H1 (cell line): ENCODE data around the gene CXCL5. TPM values are rescaled to one million over a fixed set of nuclear protein-coding genes. Genes with fewer than 3 reads are reported as not detected.

ENCODE experiments used
- CTCF ChIA-PET: fragments of 300-600 bp; sonication (Branson Sonifier 250); formaldehyde crosslinking; loops from one replicate; lab custom pipeline; 2021; ENCODE audit not compliant: partially characterized antibody; lab: Charles Lee
- POLR2A ChIA-PET: fragments of 300-600 bp; sonication (Branson Sonifier 250); formaldehyde crosslinking; loops from one replicate; lab custom pipeline; 2021; ENCODE audit warnings: inconsistent platforms; ENCODE audit not compliant: partially characterized antibody; lab: Charles Lee
- DNase-seq, 2 experiments: peaks; one replicate each; pipeline versions ENCODE4 v3.0.0 to v3.0.0-alpha.2; 2010 to 2022; ENCODE audit warnings: low spot score in 2 of 2, low read depth in 1 of 2, mixed read lengths in 1 of 2
- FAIRE-seq: peaks from 2 replicates; lab custom pipeline; 2011; peaks lifted over from hg19 to GRCh38; lab: Jason Lieb, UNC
- H2AFZ ChIP-seq: 2 replicates; pipeline ENCODE4 v1.8.1; 2012; ENCODE audit warnings: low read length, inconsistent platforms
- H2AK5ac ChIP-seq: 2 replicates; pipeline ENCODE4 v1.6.1; 2013; ENCODE audit warnings: low read depth, low read length
- H2BK120ac ChIP-seq: replicated peaks from 2 replicates; pipeline ENCODE3; 2013; ENCODE audit warnings: low read depth, low read length, inconsistent platforms
- H2BK12ac ChIP-seq: 2 replicates; pipeline ENCODE4 v1.6.1; 2013; ENCODE audit warnings: low read depth, low read length
- H2BK15ac ChIP-seq: 2 replicates; pipeline ENCODE4 v1.6.1; 2013; ENCODE audit warnings: low read length
- H2BK20ac ChIP-seq: 2 replicates; pipeline ENCODE4 v1.6.1; 2013; ENCODE audit warnings: low read length
- H2BK5ac ChIP-seq: 2 replicates; pipeline ENCODE4 v1.6.1; 2013; ENCODE audit warnings: low read depth, low read length
- H3K14ac ChIP-seq: 2 replicates; pipeline ENCODE4 v1.6.1; 2013; ENCODE audit warnings: inconsistent platforms; ENCODE audit not compliant: insufficient read length
- H3K18ac ChIP-seq: 2 replicates; pipeline ENCODE4 v1.6.1; 2013; ENCODE audit warnings: low read length; ENCODE audit errors: extremely low read depth
- H3K23ac ChIP-seq: 2 replicates; pipeline ENCODE4 v1.6.1; 2013; ENCODE audit warnings: inconsistent platforms; ENCODE audit not compliant: insufficient read length
- H3K23me2 ChIP-seq: 2 replicates; pipeline ENCODE4 v1.6.1; 2013; ENCODE audit warnings: low read depth, low read length
- H3K27ac ChIP-seq: 2 replicates; pipeline ENCODE4 v1.6.1; 2011; ENCODE audit warnings: low read depth, low read length, inconsistent platforms
- H3K27me3 ChIP-seq, 4 experiments: replicated peaks in 1 of 4; 1 replicate in 1 of 4; 2 replicates in 3 of 4; pipeline versions ENCODE4 v1.6.1 to v1.8.1; 2011 to 2013; ENCODE audit warnings: low read length in 3 of 4, mild to moderate bottlenecking in 3 of 4, inconsistent platforms in 2 of 4, mixed read lengths in 2 of 4, moderate library complexity in 1 of 4; ENCODE audit not compliant: control insufficient read depth in 3 of 4, insufficient read depth in 3 of 4; ENCODE audit errors: extremely low read depth in 1 of 4
- H3K36me3 ChIP-seq, 4 experiments: 2 replicates each; pipeline versions ENCODE4 v1.6.1 to v1.8.1; 2011 to 2013; ENCODE audit warnings: mild to moderate bottlenecking in 4 of 4, low read length in 3 of 4, moderate library complexity in 2 of 4, control low read depth in 1 of 4, inconsistent platforms in 1 of 4; ENCODE audit not compliant: insufficient read depth in 4 of 4, control insufficient read depth in 2 of 4
- H3K4ac ChIP-seq: replicated peaks from 2 replicates; pipeline ENCODE3; 2013; ENCODE audit warnings: low read length, low read depth, mixed read lengths, inconsistent platforms; ENCODE audit not compliant: insufficient read length
- H3K4me1 ChIP-seq, 4 experiments: replicated peaks in 1 of 4; 1 replicate in 1 of 4; 2 replicates in 3 of 4; pipeline versions ENCODE4 v1.6.1 to v1.8.1; 2011 to 2013; ENCODE audit warnings: low read length in 3 of 4, inconsistent platforms in 2 of 4, mixed read lengths in 1 of 4; ENCODE audit not compliant: insufficient read depth in 4 of 4, control insufficient read depth in 3 of 4
- H3K4me2 ChIP-seq, 2 experiments: 2 replicates each; pipeline versions ENCODE4 v1.6.1 to v1.8.1; 2011 to 2013; ENCODE audit warnings: low read depth in 2 of 2, low read length in 2 of 2, control low read depth in 1 of 2, inconsistent platforms in 1 of 2, mild to moderate bottlenecking in 1 of 2; ENCODE audit not compliant: insufficient read depth in 1 of 2
- H3K4me3 ChIP-seq, 4 experiments: fragments of 200-600, 300-600 bp in 1 of 4; sonication (generic), shearing (Covaris generic), sonication (Bioruptor Twin) in 1 of 4; 2 replicates each; pipeline versions ENCODE4 v1.5.1 to v1.8.1; 2011 to 2016; ENCODE audit warnings: low read length in 4 of 4, low read depth in 3 of 4, control low read depth in 2 of 4, inconsistent platforms in 2 of 4, mild to moderate bottlenecking in 2 of 4, mixed read lengths in 1 of 4, moderate library complexity in 1 of 4; ENCODE audit not compliant: insufficient read depth in 2 of 4; ENCODE audit errors: extremely low read depth in 1 of 4
- H3K56ac ChIP-seq: replicated peaks from 2 replicates; pipeline ENCODE3; 2013; ENCODE audit warnings: low read depth, mild to moderate bottlenecking, mixed read lengths, low read length, inconsistent platforms; ENCODE audit not compliant: insufficient read length
- H3K79me1 ChIP-seq: 2 replicates; pipeline ENCODE4 v1.6.1; 2013; ENCODE audit warnings: low read depth, low read length, control low read depth
- H3K79me2 ChIP-seq, 2 experiments: 2 replicates each; pipeline versions ENCODE4 v1.6.1 to v1.8.1; 2012 to 2013; ENCODE audit warnings: low read length in 2 of 2, mild to moderate bottlenecking in 2 of 2, inconsistent platforms in 1 of 2; ENCODE audit not compliant: insufficient read depth in 2 of 2, control insufficient read depth in 1 of 2
- H3K9ac ChIP-seq, 4 experiments: replicated peaks in 1 of 4; 1 replicate in 1 of 4; 2 replicates in 3 of 4; pipeline versions ENCODE4 v1.6.1 to v1.8.1; 2011 to 2013; ENCODE audit warnings: low read depth in 3 of 4, low read length in 3 of 4, control low read depth in 2 of 4, mild to moderate bottlenecking in 2 of 4, moderate library complexity in 2 of 4, inconsistent platforms in 1 of 4; ENCODE audit errors: extremely low read depth in 1 of 4
- H3K9me3 ChIP-seq, 2 experiments: 2 replicates each; pipeline versions ENCODE4 v1.6.1 to v1.8.1; 2012 to 2013; ENCODE audit warnings: mild to moderate bottlenecking in 2 of 2, moderate library complexity in 2 of 2, control low read depth in 1 of 2, inconsistent platforms in 1 of 2, low read depth in 1 of 2, low read length in 1 of 2, mixed read lengths in 1 of 2; ENCODE audit not compliant: insufficient read depth in 2 of 2
- H4K20me1 ChIP-seq, 2 experiments: replicated peaks in 1 of 2; 2 replicates each; pipeline versions ENCODE3 to v1.8.1; 2011 to 2013; ENCODE audit warnings: inconsistent platforms in 2 of 2, low read length in 2 of 2, mild to moderate bottlenecking in 1 of 2; ENCODE audit not compliant: insufficient read depth in 2 of 2, control insufficient read depth in 1 of 2
- H4K5ac ChIP-seq: 2 replicates; pipeline ENCODE4 v1.6.1; 2013; ENCODE audit warnings: low read length, low read depth, mixed read lengths, inconsistent platforms; ENCODE audit not compliant: insufficient read length
- H4K8ac ChIP-seq: 2 replicates; pipeline ENCODE4 v1.8.0; 2013; ENCODE audit warnings: mild to moderate bottlenecking, moderate library complexity, low read length, inconsistent platforms; ENCODE audit not compliant: insufficient read depth; ENCODE audit errors: extremely low read depth
- H4K91ac ChIP-seq: replicated peaks from 2 replicates; pipeline ENCODE3; 2013; ENCODE audit warnings: low read length, mixed read lengths, inconsistent platforms; ENCODE audit not compliant: insufficient read length
- ASH2L ChIP-seq: fragments of 200-600, 300-600 bp; sonication (generic); IDR thresholded peaks from one replicate; pipeline ENCODE4 v1.7.1; 2017; ENCODE audit warnings: low read length
- CBX8 ChIP-seq: fragments of 300-800, 300-1000 bp; sonication (generic); IDR thresholded peaks from 2 replicates; pipeline ENCODE4 v1.7.1; 2016; ENCODE audit warnings: low read depth, low read length, borderline replicate concordance
- CEBPB ChIP-seq: IDR thresholded peaks from 2 replicates; pipeline ENCODE4 v1.6.1; 2012; ENCODE audit warnings: low read depth, low read length
- CHD1 ChIP-seq: IDR thresholded peaks from 2 replicates; pipeline ENCODE4 v1.6.1; 2012; ENCODE audit warnings: low read depth, low read length, improper control_type of control experiment
- EGR1 ChIP-seq: IDR thresholded peaks from 2 replicates; pipeline ENCODE4 v1.6.1; 2011; ENCODE audit warnings: low read depth, low read length, borderline replicate concordance
- FOSL1 ChIP-seq: IDR thresholded peaks from 2 replicates; pipeline ENCODE4 v1.6.1; 2011; ENCODE audit warnings: mild to moderate bottlenecking, low read depth, low read length, moderate library complexity; ENCODE audit not compliant: insufficient read depth
- GABPA ChIP-seq: IDR thresholded peaks from 2 replicates; pipeline ENCODE4 v1.6.1; 2011; ENCODE audit warnings: mild to moderate bottlenecking, low read length, moderate library complexity, borderline replicate concordance; ENCODE audit not compliant: insufficient read depth
- HDAC2 ChIP-seq, 2 experiments: fragments of 300-600 bp in 1 of 2; sonication (generic) in 1 of 2; IDR thresholded peaks; 2 replicates each; pipeline ENCODE4 v1.6.1; 2011 to 2012; ENCODE audit warnings: low read depth in 2 of 2, low read length in 2 of 2, mild to moderate bottlenecking in 2 of 2, moderate library complexity in 2 of 2, borderline replicate concordance in 1 of 2, inconsistent platforms in 1 of 2
- KDM4A ChIP-seq: IDR thresholded peaks from one replicate; pipeline ENCODE4 v1.7.1; 2012; ENCODE audit warnings: low read depth, mild to moderate bottlenecking, moderate library complexity, low read length, inconsistent platforms; ENCODE audit not compliant: severe bottlenecking
- NANOG ChIP-seq: IDR thresholded peaks from 2 replicates; pipeline ENCODE4 v1.6.1; 2011; ENCODE audit warnings: low read length, low read depth, mild to moderate bottlenecking, inconsistent platforms; ENCODE audit not compliant: insufficient read depth, poor library complexity, severe bottlenecking
- RAD21 ChIP-seq, 2 experiments: IDR thresholded peaks in 1 of 2; conservative IDR thresholded peaks in 1 of 2; 2 replicates each; pipeline ENCODE4 v1.6.1; 2011; ENCODE audit warnings: low read depth in 2 of 2, low read length in 2 of 2, improper control_type of control experiment in 1 of 2, inconsistent platforms in 1 of 2, mild to moderate bottlenecking in 1 of 2, moderate library complexity in 1 of 2
- SUZ12 ChIP-seq: fragments of 200-600 bp; sonication (generic); IDR thresholded peaks from 2 replicates; pipeline ENCODE4 v1.6.1; 2012; ENCODE audit warnings: mild to moderate bottlenecking, inconsistent platforms, low read length, moderate library complexity, mixed read lengths
- ZNF274 ChIP-seq: IDR thresholded peaks from 2 replicates; pipeline ENCODE4 v1.7.0; 2012; ENCODE audit warnings: low read length, borderline replicate concordance; ENCODE audit errors: extremely low read depth
- WGBS, 2 experiments: shearing (Covaris generic) in 1 of 2; methylation state at CpG; one replicate each; pipeline versions ENCODE4 v1.1.6 to v1.1.7; 2013 to 2015; ENCODE audit warnings: low lambda C conversion rate in 2 of 2, mixed read lengths in 2 of 2, inconsistent platforms in 1 of 2, low coverage in 1 of 2, missing lambda C conversion rate in 1 of 2; ENCODE audit not compliant: insufficient replicate concordance in 2 of 2, insufficient coverage in 1 of 2, insufficient read length in 1 of 2; ENCODE audit errors: extremely low coverage in 1 of 2, missing lambda C conversion rate in 1 of 2; 5-methylcytosine and 5-hydroxymethylcytosine counted together
- polyA plus RNA-seq, 7 experiments: library from polyadenylated mRNA; depleted of rRNA in 3 of 7; stranded (reverse) in 5 of 7; unstranded in 2 of 7; fragments of >200 nt in 5 of 7; fragments of 200-250 nt in 2 of 7; gene quantifications; 1 replicate in 5 of 7; 2 replicates in 1 of 7; 4 replicates in 1 of 7; pipeline versions ENCODE4 v1.2.1 to v1.2.3, GENCODE V29; 2011 to 2013; ENCODE audit warnings: missing spikeins in 2 of 7, mixed read lengths in 2 of 7
- total RNA-seq: library from RNA; stranded (reverse); fragmentation: NEBNext Ultra II Directional; extraction: Animal tissue kit (Norgen Biotek cat#: 25700); gene quantifications from 2 replicates; pipeline ENCODE4 v1.2.1, GENCODE V29; 2021

CXCL5 gene
- total and polyA plus RNA-seq, 2 of the 8 experiments (the other 6 are each of a cell fraction or from before 2014, with no cell fraction given): 10.9 to 15.6 TPM

- Histone ChIP-seq H3K18ac (no peak overlapping the region), H3K23ac (no peak overlapping the region), H2BK5ac (no peak overlapping the region), H4K20me1 (no peaks in the 10 kb centered on the region), H2BK120ac (no peak overlapping the region), H3K27ac (no peak overlapping the region), H3K14ac (no peak overlapping the region), H3K4me3 (no peak overlapping the region), H3K4ac (no peak overlapping the region), H3K4me2 (no peak overlapping the region), H3K36me3 (peaks cover 0 to 3% (median 0%) of the 10 kb centered on the region in 4 experiments; a peak in 3 of 8 replicates), H3K23me2 (peaks cover 6% of the 10 kb centered on the region; the same call in 1 of the 2 replicates), H2AK5ac (no peak overlapping the region), H3K4me1 (peaks cover 0 to 8% (median 6%) of the 10 kb centered on the region in 4 experiments; a peak in 6 of 7 replicates), H3K9me3 (no peaks in the 10 kb centered on the region), H4K91ac (no peak overlapping the region), H3K79me2 (no peaks in the 10 kb centered on the region), H4K5ac (no peak overlapping the region), H4K8ac (no peak overlapping the region), H3K27me3 (peaks cover 0 to 6% (median under 1%) of the 10 kb centered on the region in 4 experiments; a peak in 3 of 7 replicates), H2BK12ac (no peak overlapping the region), H3K56ac (no peak overlapping the region), H3K79me1 (no peaks in the 10 kb centered on the region), H3K9ac (no peak overlapping the region), H2BK15ac (no peak overlapping the region), H2BK20ac (no peak overlapping the region), H2AFZ (no peak overlapping the region)
- WGBS, 2 experiments: 94% methylated on average over 6 of the region's 6 CpGs; no CpG with 5 or more reads in 1 of the 2 experiments
- FAIRE-seq (no peak), DNase-seq (no peak)
- ChIA-PET CTCF (interaction anchor here (1.2 to 3.4 kb wide), 2 partner anchors 36 to 134 kb away, joined by 3 to 14 read pairs; no protein-coding TSS in a partner anchor), POLR2A (interaction anchor here (2.6 to 6.1 kb wide), 2 partner anchors 15 to 37 kb away, joined by 17 to 37 read pairs; partner anchors contain the start of gene CXCL3)
- TF ChIP-seq FOSL1 (no peak), NANOG (no peak), CBX8 (no peak), ZNF274 (no peak), GABPA (no peak), CEBPB (no peak), KDM4A (no peak), CHD1 (no peak), HDAC2 (IDR thresholded peaks at IDR 0.05; ENCODE audit: borderline replicate concordance in 1 of 2, low read depth in 2 of 2, low read length in 2 of 2) (no peak), ASH2L (no peak), RAD21 (IDR thresholded peaks at IDR 0.05 in 1 of 2, conservative IDR thresholded peaks at IDR 0.05 in 1 of 2; ENCODE audit: low read depth in 2 of 2, low read length in 2 of 2) (no peak), EGR1 (no peak), SUZ12 (no peak)
Observed at GRCh38 chr4:74000301-74000700, 1.8 kb upstream of the CXCL5 start.
